Cardiac fibroblast (primary cell): ENCODE results near the gene NCOR2.

Source experiments
- DNase-seq, 2 donors: peaks; one replicate each; pipeline versions ENCODE4 v3.0.0 to v3.0.0-alpha.2; 2010; ENCODE audit warnings: low read depth in 2 of 2
- H3K4me3 ChIP-seq, 2 donors: replicated peaks in 1 of 2; 1 replicate in 1 of 2; 2 replicates in 1 of 2; pipeline ENCODE4 v1.5.1; 2011; ENCODE audit warnings: low read depth in 2 of 2, low read length in 2 of 2, mild to moderate bottlenecking in 2 of 2, moderate library complexity in 1 of 2
- CTCF ChIP-seq: IDR thresholded peaks from one replicate; pipeline ENCODE4 v1.5.1; 2011; ENCODE audit warnings: low read depth, mild to moderate bottlenecking, low read length, inconsistent platforms

The NCOR2 gene

GRCh38 chr12:124529565-124530276 is 37.7 kb downstream of the NCOR2 start:
- no peak for DNase-seq
- no peak overlapping the region for H3K4me3 ChIP-seq
- TF ChIP-seq CTCF = no peak

GRCh38 chr12:124527861-124528561 is 39.4 kb downstream of the NCOR2 start:
- H3K4me3 ChIP-seq = no peak overlapping the region
- peak in 1 of 2 donors; percentile 54 for DNase-seq
- TF ChIP-seq CTCF = no peak

GRCh38 chr12:124525927-124526692 is 41.3 kb downstream of the NCOR2 start:
- no peak for TF ChIP-seq CTCF
- DNase-seq = no peak
- no peak overlapping the region for H3K4me3 ChIP-seq

- no peak overlapping the region for H3K4me3 ChIP-seq
- no peak for TF ChIP-seq CTCF
- DNase-seq = no peak
These were observed 42.0 kb downstream of the NCOR2 start for GRCh38 chr12:124525455-124525854.

GRCh38 chr12:124524231-124524925 is 43.0 kb downstream of the NCOR2 start:
- TF ChIP-seq CTCF = no peak
- no peak overlapping the region for H3K4me3 ChIP-seq
- DNase-seq = peak; percentile 70 to 77

GRCh38 chr12:124523071-124523470 is 44.3 kb downstream of the NCOR2 start:
- DNase-seq = no peak
- no peak for TF ChIP-seq CTCF
- H3K4me3 ChIP-seq = no peak overlapping the region
